ENCODE data around the gene JPT2. TPM values are rescaled to one million over a fixed set of nuclear protein-coding genes. Genes with fewer than 3 reads are reported as not detected.

The JPT2 gene
- total RNA-seq, 1 experiment from 2014 or later, result 200 TPM

GRCh38 chr16:1729445-1729844 is 51.4 kb downstream of the JPT2 start:
- H3K4me1 ChIP-seq (ENCODE audit: insufficient read depth, low read length, poor library complexity, severe bottlenecking), result no peaks in the 10 kb centered on the region
- H3K4me3 ChIP-seq (ENCODE audit: low read depth, low read length, poor library complexity, severe bottlenecking), result no peak overlapping the region
- no peak for DNase-seq (ENCODE audit: low spot score)
- no peaks in the 10 kb centered on the region for H3K27me3 ChIP-seq (replicated peaks; ENCODE audit: insufficient read depth, low read depth, low read length, poor library complexity)
- TF ChIP-seq CTCF (conservative IDR thresholded peaks at IDR 0.05; ENCODE audit: low read depth, low read length) (no peak), EZH2 (IDR thresholded peaks at IDR 0.05; ENCODE audit: borderline replicate concordance, low read depth, low read length, poor library complexity, severe bottlenecking) (no peak)
- no peak overlapping the region for H3K27ac ChIP-seq (ENCODE audit: low read depth, low read length, poor library complexity, severe bottlenecking)
- H3K36me3 ChIP-seq (ENCODE audit: insufficient read depth, low read length, poor library complexity, severe bottlenecking), result peaks cover 10% of the 10 kb centered on the region
- CTCF ChIA-PET, result no interaction called here
- POLR2A ChIA-PET (ENCODE audit: low non-redundant PET), result no interaction called here
- no peaks in the 10 kb centered on the region for H3K9me3 ChIP-seq (ENCODE audit: low read depth, low read length, poor library complexity, severe bottlenecking)
- intact Hi-C loops (cut with micrococcal nuclease; ENCODE audit: unreplicated experiment), result no loop called here
- no TSS peak for BruUV-seq (replicated peaks)

- BruUV-seq (replicated peaks), result no TSS peak
- peaks cover 11% of the 10 kb centered on the region for H3K36me3 ChIP-seq (ENCODE audit: insufficient read depth, low read length, poor library complexity, severe bottlenecking)
- no peak for TF ChIP-seq CTCF (conservative IDR thresholded peaks at IDR 0.05; ENCODE audit: low read depth, low read length)
- TF ChIP-seq EZH2 (IDR thresholded peaks at IDR 0.05; ENCODE audit: borderline replicate concordance, low read depth, low read length, poor library complexity, severe bottlenecking), result no peak
- ChIA-PET POLR2A (ENCODE audit: low non-redundant PET) (no interaction called here), CTCF (no interaction called here)
- no peaks in the 10 kb centered on the region for H3K4me1 ChIP-seq (ENCODE audit: insufficient read depth, low read length, poor library complexity, severe bottlenecking)
- no peak overlapping the region for H3K4me3 ChIP-seq (ENCODE audit: low read depth, low read length, poor library complexity, severe bottlenecking)
- H3K27ac ChIP-seq (ENCODE audit: low read depth, low read length, poor library complexity, severe bottlenecking), result no peak overlapping the region
- no peaks in the 10 kb centered on the region for H3K9me3 ChIP-seq (ENCODE audit: low read depth, low read length, poor library complexity, severe bottlenecking)
- no peaks in the 10 kb centered on the region for H3K27me3 ChIP-seq (replicated peaks; ENCODE audit: insufficient read depth, low read depth, low read length, poor library complexity)
- intact Hi-C loops (cut with micrococcal nuclease; ENCODE audit: unreplicated experiment), result no loop called here
- DNase-seq (ENCODE audit: low spot score), result no peak
Observed at GRCh38 chr16:1731073-1731472, 53.0 kb downstream of the JPT2 start.

- ChIA-PET POLR2A (ENCODE audit: low non-redundant PET) (no interaction called here), CTCF (no interaction called here)
- Histone ChIP-seq H3K4me3 (ENCODE audit: low read depth, low read length, poor library complexity, severe bottlenecking) (no peak overlapping the region), H3K4me1 (ENCODE audit: insufficient read depth, low read length, poor library complexity, severe bottlenecking) (no peaks in the 10 kb centered on the region), H3K27me3 (replicated peaks; ENCODE audit: insufficient read depth, low read depth, low read length, poor library complexity) (no peaks in the 10 kb centered on the region), H3K9me3 (ENCODE audit: low read depth, low read length, poor library complexity, severe bottlenecking) (no peaks in the 10 kb centered on the region), H3K27ac (ENCODE audit: low read depth, low read length, poor library complexity, severe bottlenecking) (no peak overlapping the region), H3K36me3 (ENCODE audit: insufficient read depth, low read length, poor library complexity, severe bottlenecking) (peaks cover 11% of the 10 kb centered on the region)
- TF ChIP-seq CTCF (conservative IDR thresholded peaks at IDR 0.05; ENCODE audit: low read depth, low read length) (no peak), EZH2 (IDR thresholded peaks at IDR 0.05; ENCODE audit: borderline replicate concordance, low read depth, low read length, poor library complexity, severe bottlenecking) (no peak)
- intact Hi-C loops (cut with micrococcal nuclease; ENCODE audit: unreplicated experiment), result no loop called here
- BruUV-seq (replicated peaks), result no TSS peak
- no peak for DNase-seq (ENCODE audit: low spot score)
Observed at GRCh38 chr16:1731603-1732002, 53.5 kb downstream of the JPT2 start.

Data from A673 (cell line).